ENCODE measurements around the gene RAB3GAP2.

RAB3GAP2 gene

GRCh38 chr1:220291580-220291979, 19.3 kb upstream of the RAB3GAP2 start:
- TF ChIP-seq PAX5 (IDR thresholded peaks at IDR 0.05; ENCODE audit: insufficient read depth, low read length, severe bottlenecking), result no peak
- DNase-seq (ENCODE audit: insufficient read length, low spot score), result no peak
- FAIRE-seq, result no peak

- TF ChIP-seq POLR2AphosphoS5 (IDR thresholded peaks at IDR 0.05; ENCODE audit: low read depth, low read length) (no peak), SPI1 (IDR thresholded peaks at IDR 0.05; ENCODE audit: low read depth, low read length) (no peak), PAX5 (IDR thresholded peaks at IDR 0.05; ENCODE audit: insufficient read depth, low read length, severe bottlenecking) (no peak), TAF1 (IDR thresholded peaks at IDR 0.05; ENCODE audit: low read depth, low read length) (no peak)
- FAIRE-seq, result no peak
- no peak for DNase-seq (ENCODE audit: insufficient read length, low spot score)
Observed at GRCh38 chr1:220290140-220290761, 18.0 kb upstream of the RAB3GAP2 start.

GRCh38 chr1:220287129-220287528, 14.9 kb upstream of the RAB3GAP2 start:
- TF ChIP-seq TAF1 (IDR thresholded peaks at IDR 0.05; ENCODE audit: low read depth, low read length) (no peak), POLR2AphosphoS5 (IDR thresholded peaks at IDR 0.05; ENCODE audit: low read depth, low read length) (no peak), SPI1 (IDR thresholded peaks at IDR 0.05; ENCODE audit: low read depth, low read length) (no peak), PAX5 (IDR thresholded peaks at IDR 0.05; ENCODE audit: insufficient read depth, low read length, severe bottlenecking) (no peak), POU2F2 (IDR thresholded peaks at IDR 0.05; ENCODE audit: low read depth, low read length) (no peak), POLR2A (IDR thresholded peaks at IDR 0.05; ENCODE audit: low read depth, low read length) (no peak)
- no peak for DNase-seq (ENCODE audit: insufficient read length, low spot score)
- no peak for FAIRE-seq

- no peak for DNase-seq (ENCODE audit: insufficient read length, low spot score)
- no peak for FAIRE-seq
- no peak for TF ChIP-seq POLR2A (IDR thresholded peaks at IDR 0.05; ENCODE audit: low read depth, low read length)
- no peak for TF ChIP-seq TAF1 (IDR thresholded peaks at IDR 0.05; ENCODE audit: low read depth, low read length)
- no peak for TF ChIP-seq SPI1 (IDR thresholded peaks at IDR 0.05; ENCODE audit: low read depth, low read length)
- no peak for TF ChIP-seq POLR2AphosphoS5 (IDR thresholded peaks at IDR 0.05; ENCODE audit: low read depth, low read length)
- TF ChIP-seq PAX5 (IDR thresholded peaks at IDR 0.05; ENCODE audit: insufficient read depth, low read length, severe bottlenecking), result no peak
- TF ChIP-seq POU2F2 (IDR thresholded peaks at IDR 0.05; ENCODE audit: low read depth, low read length), result no peak
Observed at GRCh38 chr1:220283625-220284024, 11.4 kb upstream of the RAB3GAP2 start.

- FAIRE-seq (peak; percentile 20), DNase-seq (ENCODE audit: insufficient read length, low spot score) (no peak)
Observed at GRCh38 chr1:220281159-220281574, 8.9 kb upstream of the RAB3GAP2 start.

GRCh38 chr1:220280249-220280648, 8.0 kb upstream of the RAB3GAP2 start:
- FAIRE-seq (no peak), DNase-seq (ENCODE audit: insufficient read length, low spot score) (no peak)
- 0 out of 2 replicates have a peak, but pooled peaks have one; percentile 15 for TF ChIP-seq SPI1 (IDR thresholded peaks at IDR 0.05; ENCODE audit: low read depth, low read length)
- TF ChIP-seq TAF1 (IDR thresholded peaks at IDR 0.05; ENCODE audit: low read depth, low read length), result no peak

More at GRCh38 chr1:220281159-220281574, 8.9 kb upstream of the RAB3GAP2 start:
- no peak for TF ChIP-seq POU2F2 (IDR thresholded peaks at IDR 0.05; ENCODE audit: low read depth, low read length)
- no peak for TF ChIP-seq TAF1 (IDR thresholded peaks at IDR 0.05; ENCODE audit: low read depth, low read length)

- TF ChIP-seq PAX5 (IDR thresholded peaks at IDR 0.05; ENCODE audit: insufficient read depth, low read length, severe bottlenecking) (no peak), POU2F2 (IDR thresholded peaks at IDR 0.05; ENCODE audit: low read depth, low read length) (no peak), TAF1 (IDR thresholded peaks at IDR 0.05; ENCODE audit: low read depth, low read length) (no peak)
- no peak for DNase-seq (ENCODE audit: insufficient read length, low spot score)
- no peak for FAIRE-seq
Observed at GRCh38 chr1:220278991-220279390, 6.7 kb upstream of the RAB3GAP2 start.

GRCh38 chr1:220275430-220275829, 3.2 kb upstream of the RAB3GAP2 start:
- FAIRE-seq, result no peak
- TF ChIP-seq POU2F2 (IDR thresholded peaks at IDR 0.05; ENCODE audit: low read depth, low read length), result no peak
- no peak for TF ChIP-seq POLR2A (IDR thresholded peaks at IDR 0.05; ENCODE audit: low read depth, low read length)
- no peak for TF ChIP-seq POLR2AphosphoS5 (IDR thresholded peaks at IDR 0.05; ENCODE audit: low read depth, low read length)
- no peak for TF ChIP-seq PAX5 (IDR thresholded peaks at IDR 0.05; ENCODE audit: insufficient read depth, low read length, severe bottlenecking)
- no peak for TF ChIP-seq TAF1 (IDR thresholded peaks at IDR 0.05; ENCODE audit: low read depth, low read length)
- no peak for TF ChIP-seq SPI1 (IDR thresholded peaks at IDR 0.05; ENCODE audit: low read depth, low read length)
- no peak for DNase-seq (ENCODE audit: insufficient read length, low spot score)

GRCh38 chr1:220274251-220274855, 2.1 kb upstream of the RAB3GAP2 start:
- TF ChIP-seq POLR2AphosphoS5 (IDR thresholded peaks at IDR 0.05; ENCODE audit: low read depth, low read length) (no peak), POU2F2 (IDR thresholded peaks at IDR 0.05; ENCODE audit: low read depth, low read length) (no peak), SPI1 (IDR thresholded peaks at IDR 0.05; ENCODE audit: low read depth, low read length) (no peak), POLR2A (IDR thresholded peaks at IDR 0.05; ENCODE audit: low read depth, low read length) (no peak), TAF1 (IDR thresholded peaks at IDR 0.05; ENCODE audit: low read depth, low read length) (no peak), PAX5 (IDR thresholded peaks at IDR 0.05; ENCODE audit: insufficient read depth, low read length, severe bottlenecking) (no peak)
- DNase-seq (ENCODE audit: insufficient read length, low spot score), result no peak
- no peak for FAIRE-seq

- FAIRE-seq (no peak), DNase-seq (ENCODE audit: insufficient read length, low spot score) (no peak)
- no peak for TF ChIP-seq POLR2AphosphoS5 (IDR thresholded peaks at IDR 0.05; ENCODE audit: low read depth, low read length)
- no peak for TF ChIP-seq SPI1 (IDR thresholded peaks at IDR 0.05; ENCODE audit: low read depth, low read length)
- no peak for TF ChIP-seq PAX5 (IDR thresholded peaks at IDR 0.05; ENCODE audit: insufficient read depth, low read length, severe bottlenecking)
- no peak for TF ChIP-seq POU2F2 (IDR thresholded peaks at IDR 0.05; ENCODE audit: low read depth, low read length)
- no peak for TF ChIP-seq TAF1 (IDR thresholded peaks at IDR 0.05; ENCODE audit: low read depth, low read length)
- TF ChIP-seq POLR2A (IDR thresholded peaks at IDR 0.05; ENCODE audit: low read depth, low read length), result no peak
Observed at GRCh38 chr1:220272841-220273090, 513 bp upstream of the RAB3GAP2 start.

- DNase-seq (ENCODE audit: insufficient read length, low spot score) (no peak), FAIRE-seq (no peak)
- no peak for TF ChIP-seq PAX5 (IDR thresholded peaks at IDR 0.05; ENCODE audit: insufficient read depth, low read length, severe bottlenecking)
- TF ChIP-seq TAF1 (IDR thresholded peaks at IDR 0.05; ENCODE audit: low read depth, low read length), result no peak
- TF ChIP-seq SPI1 (IDR thresholded peaks at IDR 0.05; ENCODE audit: low read depth, low read length), result no peak
- no peak for TF ChIP-seq POU2F2 (IDR thresholded peaks at IDR 0.05; ENCODE audit: low read depth, low read length)
- no peak for TF ChIP-seq POLR2A (IDR thresholded peaks at IDR 0.05; ENCODE audit: low read depth, low read length)
- no peak for TF ChIP-seq POLR2AphosphoS5 (IDR thresholded peaks at IDR 0.05; ENCODE audit: low read depth, low read length)
Observed at GRCh38 chr1:220271706-220272046, 577 bp downstream of the RAB3GAP2 start.
